GM12878 (cell line): Measurements from ENCODE around the gene RBBP4. TPM values are rescaled to one million over a fixed set of nuclear protein-coding genes. Genes with fewer than 3 reads are reported as not detected.

Experiments
- ATAC-seq: fragments of 200-7000 bp; cut with Tn5 transposase; 3 replicates; pipeline ENCODE4 v1.9.1; 2020; ENCODE audit warnings: mild to moderate bottlenecking, moderate library complexity
- BruUV-seq: library from RNA; stranded (reverse); fragments of 400-500 nt; replicated peaks from 2 replicates; lab custom pipeline; 2021; lab: Mats Ljungman, UMichigan
- CTCF ChIA-PET: fragments of 300-600 bp; sonication (Branson Sonifier 250); formaldehyde crosslinking; extraction: SDS; loops from one replicate; lab custom pipeline; 2021; ENCODE audit warnings: inconsistent platforms; lab: Yijun Ruan, JAX
- POLR2A ChIA-PET: fragments of 350-600 bp; formaldehyde crosslinking; extraction: SDS; loops from one replicate; lab custom pipeline; 2021; ENCODE audit warnings: inconsistent platforms; lab: Charles Lee
- RAD21 ChIA-PET: fragments of 300-600 bp; sonication (Branson Sonifier 250); formaldehyde crosslinking; loops from one replicate; lab custom pipeline; 2023; ENCODE audit warnings: antibody characterized with exemption; ENCODE audit not compliant: unreplicated experiment; lab: Charles Lee
- SMC1A ChIA-PET: fragments of 300-600 bp; sonication (Branson Sonifier 250); formaldehyde crosslinking; loops from one replicate; lab custom pipeline; 2023; ENCODE audit not compliant: unreplicated experiment, uncharacterized antibody; lab: Charles Lee
- DNase-seq: peaks from one replicate; pipeline ENCODE4 v3.0.0-alpha.2; 2011; ENCODE audit warnings: low read depth, low spot score
- FAIRE-seq: peaks from 3 replicates; lab custom pipeline; 2011; peaks lifted over from hg19 to GRCh38; lab: Jason Lieb, UNC
- H2AFZ ChIP-seq: 2 replicates; pipeline ENCODE4 v1.6.0; 2011; ENCODE audit warnings: low read depth, low read length, control low read depth; ENCODE audit not compliant: control insufficient read depth
- H3K27ac ChIP-seq: 2 replicates; pipeline ENCODE4 v1.5.1; 2011; ENCODE audit warnings: control low read depth; ENCODE audit not compliant: control insufficient read depth, insufficient read depth
- H3K27me3 ChIP-seq, 2 experiments: replicated peaks in 1 of 2; 2 replicates each; pipeline versions ENCODE4 v1.6.0 to v1.6.1; 2011; ENCODE audit warnings: low read length in 1 of 2; ENCODE audit not compliant: control insufficient read depth in 2 of 2, insufficient read depth in 2 of 2
- H3K36me3 ChIP-seq, 2 experiments: 2 replicates each; pipeline ENCODE4 v1.5.1; 2011; ENCODE audit warnings: low read length in 1 of 2; ENCODE audit not compliant: control insufficient read depth in 2 of 2, insufficient read depth in 2 of 2
- H3K4me1 ChIP-seq: 2 replicates; pipeline ENCODE4 v1.6.1; 2011; ENCODE audit warnings: mild to moderate bottlenecking, low read length, moderate library complexity, mixed read lengths; ENCODE audit not compliant: control insufficient read depth, insufficient read depth
- H3K4me2 ChIP-seq: 2 replicates; pipeline ENCODE4 v1.6.0; 2011; ENCODE audit warnings: control low read depth; ENCODE audit not compliant: control insufficient read depth, insufficient read depth
- H3K4me3 ChIP-seq: fragments of 200-600 bp; sonication (generic); 2 replicates; pipeline ENCODE4 v1.5.1; 2016
- H3K79me2 ChIP-seq: 2 replicates; pipeline ENCODE4 v1.6.0; 2011; ENCODE audit warnings: low read length; ENCODE audit not compliant: control insufficient read depth, insufficient read depth
- H3K9ac ChIP-seq: 2 replicates; pipeline ENCODE4 v1.8.0; 2011; ENCODE audit warnings: low read length, control low read depth, mixed read lengths; ENCODE audit not compliant: control insufficient read depth, insufficient read depth
- H3K9me3 ChIP-seq: replicated peaks from 3 replicates; pipeline ENCODE4 v1.5.1; 2011; ENCODE audit warnings: mild to moderate bottlenecking, low read length; ENCODE audit not compliant: control insufficient read depth, insufficient read depth
- H4K20me1 ChIP-seq: 2 replicates; pipeline ENCODE4 v1.6.0; 2011; ENCODE audit not compliant: control insufficient read depth, insufficient read depth
- CBFB ChIP-seq: IDR thresholded peaks from 2 replicates; pipeline ENCODE4 v1.6.1; 2016; ENCODE audit warnings: antibody characterized with exemption, low read depth
- MTA3 ChIP-seq: IDR thresholded peaks from 2 replicates; pipeline ENCODE4 v1.6.1; 2012; ENCODE audit warnings: low read length, inconsistent platforms, borderline replicate concordance
- RUNX3 ChIP-seq: IDR thresholded peaks from 2 replicates; pipeline ENCODE4 v1.6.1; 2012; ENCODE audit warnings: low read length, inconsistent platforms
- WRNIP1 ChIP-seq: IDR thresholded peaks from 2 replicates; pipeline ENCODE4 v1.6.1; 2011; ENCODE audit warnings: low read depth, low read length, improper control_type of control experiment, borderline replicate concordance
- ZNF207 ChIP-seq: fragments of 450-650 bp; IDR thresholded peaks from 2 replicates; pipeline ENCODE4 v1.6.1; 2014; ENCODE audit warnings: antibody characterized with exemption, mild to moderate bottlenecking, borderline replicate concordance
- WGBS: methylation state at CpG from one replicate; pipeline ENCODE4 v1.1.6; 2016; ENCODE audit warnings: low lambda C conversion rate; ENCODE audit not compliant: insufficient replicate concordance, insufficient coverage; ENCODE audit errors: missing lambda C conversion rate; 5-methylcytosine and 5-hydroxymethylcytosine counted together
- in situ Hi-C: fragments of 300-500 bp; cut with MboI; formaldehyde crosslinking; loops from 9 replicates; pipeline ENCODE4 v1.14.3; 2018; ENCODE audit warnings: mixed read lengths
- intact Hi-C: fragments of 100-400 bp; cut with micrococcal nuclease; formaldehyde crosslinking; loops from one replicate; pipeline ENCODE4 v1.14.2; 2022; ENCODE audit not compliant: unreplicated experiment
- polyA plus RNA-seq, 11 experiments: library from polyadenylated mRNA; depleted of rRNA in 4 of 11; unstranded in 6 of 11; stranded (reverse) in 5 of 11; fragments of >200 nt; fragmentation: Nextera tagmentation in 4 of 11; fragmentation: Illumina TruSeq in 1 of 11; extraction: Ambion mirVana in 4 of 11; extraction: Trizol in 1 of 11; gene quantifications; 1 replicate in 1 of 11; 2 replicates in 10 of 11; pipeline versions ENCODE4 v1.2.1 to v1.2.3, GENCODE V29; 2011 to 2016; ENCODE audit warnings: inconsistent platforms in 2 of 11, missing spikeins in 2 of 11, low read depth in 1 of 11
- total RNA-seq, 4 experiments: library from RNA; depleted of rRNA in 3 of 4; stranded (reverse); fragments of >200 nt in 3 of 4; fragmentation: Illumina TruSeq in 1 of 4; extraction: Trizol in 1 of 4; gene quantifications; 2 replicates each; pipeline versions ENCODE4 v1.2.1 to v1.2.3, GENCODE V29; 2013 to 2021
- TF ChIP-seq, protein P1 (sequence below): IDR thresholded peaks from 2 replicates; pipeline ENCODE4 v1.6.1; 2011; ENCODE audit warnings: low read depth, mild to moderate bottlenecking, low read length, moderate library complexity, borderline replicate concordance; ENCODE audit errors: extremely low read depth
- TF ChIP-seq, protein P2 (sequence below), 3 experiments: IDR thresholded peaks in 2 of 3; conservative IDR thresholded peaks in 1 of 3; 2 replicates each; pipeline ENCODE4 v1.5.1; 2011; ENCODE audit warnings: low read depth in 3 of 3, low read length in 3 of 3, mild to moderate bottlenecking in 3 of 3, control low read depth in 2 of 3, moderate library complexity in 2 of 3, inconsistent platforms in 1 of 3, mixed read lengths in 1 of 3; ENCODE audit not compliant: control insufficient read depth in 2 of 3, insufficient read depth in 1 of 3; ENCODE audit errors: extremely low read depth in 1 of 3
- TF ChIP-seq, protein P3 (sequence below): fragments of 450-650 bp; IDR thresholded peaks from 2 replicates; pipeline ENCODE4 v1.6.1; 2017; ENCODE audit warnings: mild to moderate bottlenecking, moderate library complexity
- TF ChIP-seq, protein P4 (sequence below): fragments of 450-650 bp; IDR thresholded peaks from 2 replicates; pipeline ENCODE4 v1.6.1; 2016; ENCODE audit warnings: mild to moderate bottlenecking

Gene RBBP4
- total and polyA plus RNA-seq, 10 of the 15 experiments (the other 5 are each of a cell fraction or from before 2014, with no cell fraction given): 120 to 357 (median 231) TPM

DNA sequence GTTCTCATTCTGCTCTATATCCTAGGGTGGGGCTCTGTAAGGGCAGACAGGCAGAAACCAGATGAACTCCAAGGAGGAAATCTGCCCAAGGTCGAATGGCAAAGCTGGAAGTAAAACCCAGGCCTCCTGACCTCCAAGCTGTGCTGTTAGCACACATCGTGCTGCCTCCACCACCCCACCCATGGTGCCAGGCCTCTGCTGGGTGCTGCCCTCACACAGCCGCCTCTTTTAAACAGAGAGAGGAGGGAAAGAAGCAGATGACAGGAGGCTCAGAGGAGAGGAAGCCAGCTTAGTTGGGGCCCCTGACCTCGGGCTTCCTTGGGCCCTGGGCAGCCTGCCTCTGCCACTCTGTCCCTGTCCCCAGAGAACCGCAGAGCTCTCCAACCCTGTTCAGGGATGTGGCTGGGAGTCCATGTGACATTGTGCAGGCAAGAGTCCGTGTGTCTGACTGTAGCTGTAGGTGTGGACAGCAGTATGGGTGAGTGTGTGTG, 50.5 kb downstream of the RBBP4 start:
- SMC1A ChIA-PET: no interaction called here
- H3K79me2 ChIP-seq: no peaks in the 10 kb centered on the region
- intact Hi-C loops: no loop called here
- H3K9ac ChIP-seq: no peak overlapping the region
- H3K9me3 ChIP-seq: no peaks in the 10 kb centered on the region
- ATAC-seq (peak; percentile 16; the same call in 2 of the 3 replicates), DNase-seq (no peak), FAIRE-seq (no peak)
- H3K27me3 ChIP-seq: peaks cover 6 to 13% of the 10 kb centered on the region in 2 experiments; a peak in 3 of 4 replicates
- H2AFZ ChIP-seq: no peak overlapping the region
- CTCF ChIA-PET: interaction anchor here (0.7 kb wide), 1 partner anchor 181 kb away, joined by 5 read pairs; no protein-coding TSS in a partner anchor
- H3K4me3 ChIP-seq: no peak overlapping the region
- POLR2A ChIA-PET: no interaction called here
- in situ Hi-C loops: no loop called here
- RAD21 ChIA-PET: no interaction called here
- H3K4me2 ChIP-seq: no peak overlapping the region
- no peaks in the 10 kb centered on the region for H4K20me1 ChIP-seq
- no peaks in the 10 kb centered on the region for H3K36me3 ChIP-seq
- WGBS: 40% methylated on average over 6 of the region's 6 CpGs
- H3K27ac ChIP-seq: no peak overlapping the region
- TF ChIP-seq MTA3: no peak
- TF ChIP-seq CBFB: no peak
- TF ChIP-seq, protein P1, sequence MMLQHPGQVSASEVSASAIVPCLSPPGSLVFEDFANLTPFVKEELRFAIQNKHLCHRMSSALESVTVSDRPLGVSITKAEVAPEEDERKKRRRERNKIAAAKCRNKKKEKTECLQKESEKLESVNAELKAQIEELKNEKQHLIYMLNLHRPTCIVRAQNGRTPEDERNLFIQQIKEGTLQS: no peak
- TF ChIP-seq, protein P2, sequence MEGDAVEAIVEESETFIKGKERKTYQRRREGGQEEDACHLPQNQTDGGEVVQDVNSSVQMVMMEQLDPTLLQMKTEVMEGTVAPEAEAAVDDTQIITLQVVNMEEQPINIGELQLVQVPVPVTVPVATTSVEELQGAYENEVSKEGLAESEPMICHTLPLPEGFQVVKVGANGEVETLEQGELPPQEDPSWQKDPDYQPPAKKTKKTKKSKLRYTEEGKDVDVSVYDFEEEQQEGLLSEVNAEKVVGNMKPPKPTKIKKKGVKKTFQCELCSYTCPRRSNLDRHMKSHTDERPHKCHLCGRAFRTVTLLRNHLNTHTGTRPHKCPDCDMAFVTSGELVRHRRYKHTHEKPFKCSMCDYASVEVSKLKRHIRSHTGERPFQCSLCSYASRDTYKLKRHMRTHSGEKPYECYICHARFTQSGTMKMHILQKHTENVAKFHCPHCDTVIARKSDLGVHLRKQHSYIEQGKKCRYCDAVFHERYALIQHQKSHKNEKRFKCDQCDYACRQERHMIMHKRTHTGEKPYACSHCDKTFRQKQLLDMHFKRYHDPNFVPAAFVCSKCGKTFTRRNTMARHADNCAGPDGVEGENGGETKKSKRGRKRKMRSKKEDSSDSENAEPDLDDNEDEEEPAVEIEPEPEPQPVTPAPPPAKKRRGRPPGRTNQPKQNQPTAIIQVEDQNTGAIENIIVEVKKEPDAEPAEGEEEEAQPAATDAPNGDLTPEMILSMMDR (IDR thresholded peaks at IDR 0.05 in 2 of 3, conservative IDR thresholded peaks at IDR 0.05 in 1 of 3; ENCODE audit: control insufficient read depth in 2 of 3, extremely low read depth in 1 of 3, insufficient read depth in 1 of 3, low read depth in 3 of 3, low read length in 3 of 3): no peak
- TF ChIP-seq, protein P3, sequence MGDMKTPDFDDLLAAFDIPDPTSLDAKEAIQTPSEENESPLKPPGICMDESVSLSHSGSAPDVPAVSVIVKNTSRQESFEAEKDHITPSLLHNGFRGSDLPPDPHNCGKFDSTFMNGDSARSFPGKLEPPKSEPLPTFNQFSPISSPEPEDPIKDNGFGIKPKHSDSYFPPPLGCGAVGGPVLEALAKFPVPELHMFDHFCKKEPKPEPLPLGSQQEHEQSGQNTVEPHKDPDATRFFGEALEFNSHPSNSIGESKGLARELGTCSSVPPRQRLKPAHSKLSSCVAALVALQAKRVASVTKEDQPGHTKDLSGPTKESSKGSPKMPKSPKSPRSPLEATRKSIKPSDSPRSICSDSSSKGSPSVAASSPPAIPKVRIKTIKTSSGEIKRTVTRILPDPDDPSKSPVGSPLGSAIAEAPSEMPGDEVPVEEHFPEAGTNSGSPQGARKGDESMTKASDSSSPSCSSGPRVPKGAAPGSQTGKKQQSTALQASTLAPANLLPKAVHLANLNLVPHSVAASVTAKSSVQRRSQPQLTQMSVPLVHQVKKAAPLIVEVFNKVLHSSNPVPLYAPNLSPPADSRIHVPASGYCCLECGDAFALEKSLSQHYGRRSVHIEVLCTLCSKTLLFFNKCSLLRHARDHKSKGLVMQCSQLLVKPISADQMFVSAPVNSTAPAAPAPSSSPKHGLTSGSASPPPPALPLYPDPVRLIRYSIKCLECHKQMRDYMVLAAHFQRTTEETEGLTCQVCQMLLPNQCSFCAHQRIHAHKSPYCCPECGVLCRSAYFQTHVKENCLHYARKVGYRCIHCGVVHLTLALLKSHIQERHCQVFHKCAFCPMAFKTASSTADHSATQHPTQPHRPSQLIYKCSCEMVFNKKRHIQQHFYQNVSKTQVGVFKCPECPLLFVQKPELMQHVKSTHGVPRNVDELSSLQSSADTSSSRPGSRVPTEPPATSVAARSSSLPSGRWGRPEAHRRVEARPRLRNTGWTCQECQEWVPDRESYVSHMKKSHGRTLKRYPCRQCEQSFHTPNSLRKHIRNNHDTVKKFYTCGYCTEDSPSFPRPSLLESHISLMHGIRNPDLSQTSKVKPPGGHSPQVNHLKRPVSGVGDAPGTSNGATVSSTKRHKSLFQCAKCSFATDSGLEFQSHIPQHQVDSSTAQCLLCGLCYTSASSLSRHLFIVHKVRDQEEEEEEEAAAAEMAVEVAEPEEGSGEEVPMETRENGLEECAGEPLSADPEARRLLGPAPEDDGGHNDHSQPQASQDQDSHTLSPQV: no peak
- TF ChIP-seq WRNIP1: no peak
- no peak for TF ChIP-seq ZNF207
- TF ChIP-seq, protein P4, sequence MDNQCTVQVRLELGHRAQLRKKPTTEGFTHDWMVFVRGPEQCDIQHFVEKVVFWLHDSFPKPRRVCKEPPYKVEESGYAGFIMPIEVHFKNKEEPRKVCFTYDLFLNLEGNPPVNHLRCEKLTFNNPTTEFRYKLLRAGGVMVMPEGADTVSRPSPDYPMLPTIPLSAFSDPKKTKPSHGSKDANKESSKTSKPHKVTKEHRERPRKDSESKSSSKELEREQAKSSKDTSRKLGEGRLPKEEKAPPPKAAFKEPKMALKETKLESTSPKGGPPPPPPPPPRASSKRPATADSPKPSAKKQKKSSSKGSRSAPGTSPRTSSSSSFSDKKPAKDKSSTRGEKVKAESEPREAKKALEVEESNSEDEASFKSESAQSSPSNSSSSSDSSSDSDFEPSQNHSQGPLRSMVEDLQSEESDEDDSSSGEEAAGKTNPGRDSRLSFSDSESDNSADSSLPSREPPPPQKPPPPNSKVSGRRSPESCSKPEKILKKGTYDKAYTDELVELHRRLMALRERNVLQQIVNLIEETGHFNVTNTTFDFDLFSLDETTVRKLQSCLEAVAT: no peak
- TF ChIP-seq RUNX3: no peak
- BruUV-seq: no TSS peak
- no peaks in the 10 kb centered on the region for H3K4me1 ChIP-seq
